Liver (tissue), 9 donors: ENCODE data around the gene PTH1R. TPM values are rescaled to one million over a fixed set of nuclear protein-coding genes. Genes with fewer than 3 reads are reported as not detected.

ENCODE experiments used
- DNase-seq: peaks from one replicate; pipeline ENCODE4 v3.0.0-alpha.2; 2017; ENCODE audit warnings: low spot score
- H3K27ac ChIP-seq, 2 donors: one replicate each; pipeline ENCODE4 v1.7.0; 2013; ENCODE audit warnings: inconsistent platforms in 2 of 2, low read length in 2 of 2, control low read depth in 1 of 2, low read depth in 1 of 2, mild to moderate bottlenecking in 1 of 2
- H3K27me3 ChIP-seq, 4 donors: one replicate each; pipeline versions ENCODE4 v1.6.1 to v1.7.0; 2013; ENCODE audit warnings: low read length in 3 of 4, inconsistent platforms in 1 of 4, mild to moderate bottlenecking in 1 of 4, moderate library complexity in 1 of 4; ENCODE audit not compliant: control insufficient read depth in 4 of 4, insufficient read depth in 4 of 4
- H3K36me3 ChIP-seq, 4 donors: one replicate each; pipeline versions ENCODE4 v1.6.1 to v1.7.0; 2013; ENCODE audit warnings: low read length in 3 of 4, mild to moderate bottlenecking in 3 of 4, low read depth in 1 of 4, moderate library complexity in 1 of 4; ENCODE audit not compliant: control insufficient read depth in 4 of 4, insufficient read depth in 3 of 4
- H3K4me1 ChIP-seq, 4 donors: one replicate each; pipeline versions ENCODE4 v1.6.1 to v1.7.0; 2013; ENCODE audit warnings: low read length in 3 of 4, mild to moderate bottlenecking in 3 of 4, moderate library complexity in 1 of 4; ENCODE audit not compliant: control insufficient read depth in 4 of 4, insufficient read depth in 4 of 4
- H3K4me3 ChIP-seq, 3 donors: one replicate each; pipeline versions ENCODE4 v1.6.1 to v1.7.0; 2013; ENCODE audit warnings: low read length in 3 of 3, control low read depth in 1 of 3, low read depth in 1 of 3, mild to moderate bottlenecking in 1 of 3
- H3K9ac ChIP-seq, 2 donors: one replicate each; pipeline ENCODE4 v1.7.0; 2013; ENCODE audit warnings: low read length in 2 of 2, mild to moderate bottlenecking in 2 of 2, moderate library complexity in 2 of 2, control low read depth in 1 of 2, low read depth in 1 of 2
- H3K9me3 ChIP-seq, 4 donors: one replicate each; pipeline versions ENCODE4 v1.6.1 to v1.7.0; 2013; ENCODE audit warnings: low read length in 3 of 4; ENCODE audit not compliant: control insufficient read depth in 4 of 4
- ATF3 ChIP-seq: IDR thresholded peaks from 2 replicates; pipeline ENCODE4 v1.6.1; 2016; ENCODE audit warnings: antibody characterized with exemption
- CTCF ChIP-seq: fragments of 150-350 bp; IDR thresholded peaks from 2 replicates; pipeline ENCODE4 v1.5.1; 2017; ENCODE audit warnings: improper control_type of control experiment, low read depth, low read length; ENCODE audit not compliant: missing input control
- EGR1 ChIP-seq, 2 donors: IDR thresholded peaks; 2 replicates each; pipeline ENCODE4 v1.6.1; 2016 to 2018; ENCODE audit warnings: antibody characterized with exemption in 2 of 2, low read depth in 2 of 2
- FOXA1 ChIP-seq: IDR thresholded peaks from 2 replicates; pipeline ENCODE4 v1.6.1; 2016; ENCODE audit warnings: antibody characterized with exemption
- FOXA2 ChIP-seq: IDR thresholded peaks from 2 replicates; pipeline ENCODE4 v1.6.1; 2016; ENCODE audit warnings: antibody characterized with exemption
- GABPA ChIP-seq, 2 donors: IDR thresholded peaks in 1 of 2; conservative IDR thresholded peaks in 1 of 2; 2 replicates each; pipeline ENCODE4 v1.6.1; 2016; ENCODE audit warnings: antibody characterized with exemption in 2 of 2, mild to moderate bottlenecking in 1 of 2, moderate library complexity in 1 of 2
- HNF4A ChIP-seq, 2 donors: conservative IDR thresholded peaks; 2 replicates each; pipeline ENCODE4 v1.6.1; 2016; ENCODE audit warnings: antibody characterized with exemption in 2 of 2, mild to moderate bottlenecking in 2 of 2
- HNF4G ChIP-seq: IDR thresholded peaks from 2 replicates; pipeline ENCODE4 v1.6.1; 2016; ENCODE audit warnings: antibody characterized with exemption
- JUND ChIP-seq, 2 donors: IDR thresholded peaks; 2 replicates each; pipeline ENCODE4 v1.6.1; 2016; ENCODE audit warnings: antibody characterized with exemption in 2 of 2
- MAX ChIP-seq: IDR thresholded peaks from 2 replicates; pipeline ENCODE4 v1.6.1; 2016; ENCODE audit warnings: antibody characterized with exemption
- NR2F2 ChIP-seq: IDR thresholded peaks from 2 replicates; pipeline ENCODE4 v1.6.1; 2016; ENCODE audit warnings: antibody characterized with exemption
- RAD21 ChIP-seq, 2 donors: IDR thresholded peaks; 2 replicates each; pipeline ENCODE4 v1.6.1; 2016; ENCODE audit warnings: antibody characterized with exemption in 2 of 2, mild to moderate bottlenecking in 2 of 2
- REST ChIP-seq: IDR thresholded peaks from 2 replicates; pipeline ENCODE4 v1.6.1; 2016; ENCODE audit warnings: antibody characterized with exemption, mild to moderate bottlenecking
- RXRA ChIP-seq, 2 donors: IDR thresholded peaks; 2 replicates each; pipeline ENCODE4 v1.6.1; 2017 to 2018; ENCODE audit warnings: antibody characterized with exemption in 2 of 2, mild to moderate bottlenecking in 1 of 2
- SP1 ChIP-seq: IDR thresholded peaks from 2 replicates; pipeline ENCODE4 v1.6.1; 2018; ENCODE audit warnings: antibody characterized with exemption, mild to moderate bottlenecking
- TAF1 ChIP-seq: conservative IDR thresholded peaks from 2 replicates; pipeline ENCODE4 v1.6.1; 2016; ENCODE audit warnings: antibody characterized with exemption, mild to moderate bottlenecking
- YY1 ChIP-seq: IDR thresholded peaks from 2 replicates; pipeline ENCODE4 v1.6.1; 2016; ENCODE audit warnings: antibody characterized with exemption, mild to moderate bottlenecking
- ZBTB33 ChIP-seq: IDR thresholded peaks from 2 replicates; pipeline ENCODE4 v1.6.1; 2016; ENCODE audit warnings: antibody characterized with exemption
- WGBS: extraction: QIAGEN DNeasy Blood & Tissue Kit; methylation state at CpG from one replicate; pipeline ENCODE4 v1.1.7; 2013; 5-methylcytosine and 5-hydroxymethylcytosine counted together
- polyA plus RNA-seq, 2 donors: library from polyadenylated mRNA; stranded (reverse) in 1 of 2; unstranded in 1 of 2; fragments of 200-250 nt in 1 of 2; fragments of >200 nt in 1 of 2; fragmentation: Nextera tagmentation in 1 of 2; extraction: Ambion mirVana in 1 of 2; gene quantifications; one replicate each; pipeline versions ENCODE4 v1.2.1 to v1.2.3, GENCODE V29; 2013 to 2015
- total RNA-seq, 2 donors: library from RNA; depleted of rRNA; stranded (reverse); fragments of >200 nt; gene quantifications; one replicate each; pipeline ENCODE4 v1.2.3, GENCODE V29; 2014
- donor health status: healthy.
- donor health status: healthy.
- donor health status: healthy.
- donor health status: healthy.
- donor health status: healthy.

The PTH1R gene
- total and polyA plus RNA-seq, 4 donors, result 7.2 to 28.4 (median 23.6) TPM

GRCh38 chr3:46901591-46902187, 24.2 kb downstream of the PTH1R start:
- no peak for DNase-seq

More at GRCh38 chr3:46901591-46902187, 24.2 kb downstream of the PTH1R start:
- Histone ChIP-seq H3K4me1 (no peaks in the 10 kb centered on the region), H3K27me3 (no peaks in the 10 kb centered on the region), H3K9ac (no peak overlapping the region), H3K9me3 (no peaks in the 10 kb centered on the region), H3K4me3 (no peak overlapping the region), H3K36me3 (no peaks in the 10 kb centered on the region), H3K27ac (no peak overlapping the region)
- TF ChIP-seq RXRA (IDR thresholded peaks at IDR 0.05), result no peak
- TF ChIP-seq RAD21 (IDR thresholded peaks at IDR 0.05), result no peak
- no peak for TF ChIP-seq FOXA1
- TF ChIP-seq YY1, result no peak
- no peak for TF ChIP-seq GABPA (IDR thresholded peaks at IDR 0.05 in 1 of 2, conservative IDR thresholded peaks at IDR 0.05 in 1 of 2)
- TF ChIP-seq FOXA2, result no peak
- TF ChIP-seq HNF4G, result no peak
- TF ChIP-seq REST, result no peak
- TF ChIP-seq EGR1 (IDR thresholded peaks at IDR 0.05; ENCODE audit: low read depth in 2 of 2), result no peak
- TF ChIP-seq CTCF, result no peak
- TF ChIP-seq NR2F2, result no peak
- TF ChIP-seq MAX, result no peak
- no peak for TF ChIP-seq HNF4A (conservative IDR thresholded peaks at IDR 0.05)
- TF ChIP-seq JUND (IDR thresholded peaks at IDR 0.05), result no peak
- TF ChIP-seq TAF1, result no peak
- TF ChIP-seq ZBTB33, result no peak
- no peak for TF ChIP-seq SP1
- no peak for TF ChIP-seq ATF3
- 91% methylated on average over 17 of the region's 17 CpGs for WGBS
